A549 (cell line): ENCODE results near the gene PRELP.

Source experiments
- CEBPB ChIP-seq, 2 experiments: fragments of >200 bp in 1 of 2; sonication (Bioruptor Twin) in 1 of 2; formaldehyde crosslinking in 1 of 2; IDR thresholded peaks; 2 replicates each; pipeline ENCODE4 v1.6.1; 2012 to 2016
- EHMT2 ChIP-seq: fragments of 200-600 bp; sonication (generic); IDR thresholded peaks from 2 replicates; pipeline ENCODE4 v1.6.1; 2016; ENCODE audit warnings: antibody characterized with exemption, low read depth, mild to moderate bottlenecking, moderate library complexity
- EP300 ChIP-seq, 2 experiments: fragments of >200 bp; sonication (Bioruptor Twin); formaldehyde crosslinking; IDR thresholded peaks; 2 replicates in 1 of 2; 3 replicates in 1 of 2; pipeline ENCODE4 v1.6.1; 2016 to 2017
- HOXA7 ChIP-seq: fragments of 250-450 bp; sonication (Bioruptor Pico); IDR thresholded peaks from 2 replicates; pipeline ENCODE4 v1.5.0; 2020; ENCODE audit warnings: mild to moderate bottlenecking, moderate library complexity
- JUN ChIP-seq, 2 experiments: fragments of >200 bp; sonication (Bioruptor Twin); formaldehyde crosslinking; IDR thresholded peaks; 2 replicates in 1 of 2; 3 replicates in 1 of 2; pipeline ENCODE4 v1.6.1; 2016 to 2017
- MAFK ChIP-seq: fragments of 450-650 bp; IDR thresholded peaks from 2 replicates; pipeline ENCODE4 v1.6.1; 2014; ENCODE audit not compliant: partially characterized antibody
- MAZ ChIP-seq: fragments of 150-350 bp; IDR thresholded peaks from 2 replicates; pipeline ENCODE4 v1.6.1; 2014; ENCODE audit warnings: antibody characterized with exemption, low read depth, low read length, borderline replicate concordance
- NPAS2 ChIP-seq: fragments of 250-450 bp; sonication (Bioruptor Pico); IDR thresholded peaks from 2 replicates; pipeline ENCODE4 v1.8.0; 2022; ENCODE audit warnings: mild to moderate bottlenecking, moderate library complexity, borderline replicate concordance
- POLR2A ChIP-seq: IDR thresholded peaks from 2 replicates; pipeline ENCODE4 v1.6.1; 2012; ENCODE audit warnings: mild to moderate bottlenecking, low read length
- SREBF2 ChIP-seq: fragments of 450-650 bp; IDR thresholded peaks from 2 replicates; pipeline ENCODE4 v1.6.1; 2014; ENCODE audit warnings: mild to moderate bottlenecking, moderate library complexity
- TF ChIP-seq, protein P1 (sequence below): fragments of >200 bp; sonication (Bioruptor Twin); formaldehyde crosslinking; IDR thresholded peaks from 2 replicates; pipeline ENCODE4 v1.6.1; 2016
- TF ChIP-seq, protein P2 (sequence below): fragments of >200 bp; sonication (Bioruptor Twin); formaldehyde crosslinking; IDR thresholded peaks from 3 replicates; pipeline ENCODE4 v1.5.1; 2016
- TF ChIP-seq, protein P3 (sequence below): IDR thresholded peaks from 2 replicates; pipeline ENCODE4 v1.6.1; 2012; ENCODE audit warnings: low read depth, borderline replicate concordance
- TF ChIP-seq, protein P4 (sequence below): fragments of 200-600 bp; sonication (generic); IDR thresholded peaks from 2 replicates; pipeline ENCODE4 v1.6.1; 2016; ENCODE audit warnings: antibody characterized with exemption, mild to moderate bottlenecking, moderate library complexity

DNA sequence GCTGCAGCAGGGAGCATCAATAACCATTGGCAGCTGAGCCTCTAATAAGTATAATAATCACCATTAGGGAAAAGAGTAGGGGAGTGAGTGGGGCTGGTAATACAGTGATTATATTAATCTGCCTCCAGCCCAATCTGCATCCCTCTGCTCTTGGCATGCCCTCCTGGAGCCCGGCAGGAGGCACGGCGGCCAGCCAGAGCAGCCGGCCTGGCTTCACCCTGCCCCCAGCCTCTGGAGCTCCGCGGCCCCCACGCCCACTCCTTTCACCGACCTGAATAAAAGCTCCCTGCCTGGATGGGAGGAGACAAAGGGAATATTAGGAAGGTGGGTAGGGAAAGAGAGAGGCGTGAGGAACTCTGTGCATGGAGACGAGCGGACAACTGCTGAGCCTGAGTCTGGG is 46.6 kb downstream of the PRELP start:
- TF ChIP-seq POLR2A: no peak
- TF ChIP-seq, protein P1, sequence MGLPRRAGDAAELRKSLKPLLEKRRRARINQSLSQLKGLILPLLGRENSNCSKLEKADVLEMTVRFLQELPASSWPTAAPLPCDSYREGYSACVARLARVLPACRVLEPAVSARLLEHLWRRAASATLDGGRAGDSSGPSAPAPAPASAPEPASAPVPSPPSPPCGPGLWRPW: no peak
- TF ChIP-seq CEBPB (IDR thresholded peaks at IDR 0.05): no peak
- no peak for TF ChIP-seq HOXA7 (CRISPR knock-in tag)
- TF ChIP-seq, protein P2, sequence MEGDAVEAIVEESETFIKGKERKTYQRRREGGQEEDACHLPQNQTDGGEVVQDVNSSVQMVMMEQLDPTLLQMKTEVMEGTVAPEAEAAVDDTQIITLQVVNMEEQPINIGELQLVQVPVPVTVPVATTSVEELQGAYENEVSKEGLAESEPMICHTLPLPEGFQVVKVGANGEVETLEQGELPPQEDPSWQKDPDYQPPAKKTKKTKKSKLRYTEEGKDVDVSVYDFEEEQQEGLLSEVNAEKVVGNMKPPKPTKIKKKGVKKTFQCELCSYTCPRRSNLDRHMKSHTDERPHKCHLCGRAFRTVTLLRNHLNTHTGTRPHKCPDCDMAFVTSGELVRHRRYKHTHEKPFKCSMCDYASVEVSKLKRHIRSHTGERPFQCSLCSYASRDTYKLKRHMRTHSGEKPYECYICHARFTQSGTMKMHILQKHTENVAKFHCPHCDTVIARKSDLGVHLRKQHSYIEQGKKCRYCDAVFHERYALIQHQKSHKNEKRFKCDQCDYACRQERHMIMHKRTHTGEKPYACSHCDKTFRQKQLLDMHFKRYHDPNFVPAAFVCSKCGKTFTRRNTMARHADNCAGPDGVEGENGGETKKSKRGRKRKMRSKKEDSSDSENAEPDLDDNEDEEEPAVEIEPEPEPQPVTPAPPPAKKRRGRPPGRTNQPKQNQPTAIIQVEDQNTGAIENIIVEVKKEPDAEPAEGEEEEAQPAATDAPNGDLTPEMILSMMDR: no peak
- TF ChIP-seq, protein P3, sequence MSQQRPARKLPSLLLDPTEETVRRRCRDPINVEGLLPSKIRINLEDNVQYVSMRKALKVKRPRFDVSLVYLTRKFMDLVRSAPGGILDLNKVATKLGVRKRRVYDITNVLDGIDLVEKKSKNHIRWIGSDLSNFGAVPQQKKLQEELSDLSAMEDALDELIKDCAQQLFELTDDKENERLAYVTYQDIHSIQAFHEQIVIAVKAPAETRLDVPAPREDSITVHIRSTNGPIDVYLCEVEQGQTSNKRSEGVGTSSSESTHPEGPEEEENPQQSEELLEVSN: no peak
- TF ChIP-seq MAZ: no peak
- TF ChIP-seq JUN (IDR thresholded peaks at IDR 0.05): no peak
- TF ChIP-seq, protein P4, sequence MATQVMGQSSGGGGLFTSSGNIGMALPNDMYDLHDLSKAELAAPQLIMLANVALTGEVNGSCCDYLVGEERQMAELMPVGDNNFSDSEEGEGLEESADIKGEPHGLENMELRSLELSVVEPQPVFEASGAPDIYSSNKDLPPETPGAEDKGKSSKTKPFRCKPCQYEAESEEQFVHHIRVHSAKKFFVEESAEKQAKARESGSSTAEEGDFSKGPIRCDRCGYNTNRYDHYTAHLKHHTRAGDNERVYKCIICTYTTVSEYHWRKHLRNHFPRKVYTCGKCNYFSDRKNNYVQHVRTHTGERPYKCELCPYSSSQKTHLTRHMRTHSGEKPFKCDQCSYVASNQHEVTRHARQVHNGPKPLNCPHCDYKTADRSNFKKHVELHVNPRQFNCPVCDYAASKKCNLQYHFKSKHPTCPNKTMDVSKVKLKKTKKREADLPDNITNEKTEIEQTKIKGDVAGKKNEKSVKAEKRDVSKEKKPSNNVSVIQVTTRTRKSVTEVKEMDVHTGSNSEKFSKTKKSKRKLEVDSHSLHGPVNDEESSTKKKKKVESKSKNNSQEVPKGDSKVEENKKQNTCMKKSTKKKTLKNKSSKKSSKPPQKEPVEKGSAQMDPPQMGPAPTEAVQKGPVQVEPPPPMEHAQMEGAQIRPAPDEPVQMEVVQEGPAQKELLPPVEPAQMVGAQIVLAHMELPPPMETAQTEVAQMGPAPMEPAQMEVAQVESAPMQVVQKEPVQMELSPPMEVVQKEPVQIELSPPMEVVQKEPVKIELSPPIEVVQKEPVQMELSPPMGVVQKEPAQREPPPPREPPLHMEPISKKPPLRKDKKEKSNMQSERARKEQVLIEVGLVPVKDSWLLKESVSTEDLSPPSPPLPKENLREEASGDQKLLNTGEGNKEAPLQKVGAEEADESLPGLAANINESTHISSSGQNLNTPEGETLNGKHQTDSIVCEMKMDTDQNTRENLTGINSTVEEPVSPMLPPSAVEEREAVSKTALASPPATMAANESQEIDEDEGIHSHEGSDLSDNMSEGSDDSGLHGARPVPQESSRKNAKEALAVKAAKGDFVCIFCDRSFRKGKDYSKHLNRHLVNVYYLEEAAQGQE: no peak
- no peak for TF ChIP-seq EHMT2
- no peak for TF ChIP-seq EP300 (IDR thresholded peaks at IDR 0.05)
- no peak for TF ChIP-seq MAFK
- no peak for TF ChIP-seq NPAS2 (CRISPR knock-in tag)
- no peak for TF ChIP-seq SREBF2
